ENCODE measurements around the gene CDKAL1. TPM values are rescaled to one million over a fixed set of nuclear protein-coding genes. Genes with fewer than 3 reads are reported as not detected.

Gene CDKAL1
- total RNA-seq, 1 experiment from 2014 or later, result 20.6 TPM

DNA sequence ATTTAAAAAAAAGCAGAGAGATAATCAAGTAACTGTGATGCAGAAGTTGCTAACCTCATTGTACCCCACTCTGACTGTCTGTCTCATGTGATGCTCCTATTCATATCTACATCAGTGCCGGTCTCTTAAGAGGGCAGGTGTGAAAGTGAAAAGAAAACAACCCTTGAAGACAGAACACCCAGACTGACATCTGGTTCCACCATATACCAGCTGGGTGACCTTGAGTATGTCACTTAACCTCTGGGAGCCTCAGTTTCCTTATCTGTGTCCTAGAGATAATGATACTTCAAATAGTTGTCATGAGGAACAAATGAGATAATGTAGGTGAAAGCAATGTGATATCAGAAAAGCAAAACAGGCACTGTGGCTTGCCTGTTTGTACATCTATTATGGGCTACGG lies 632.5 kb downstream of the CDKAL1 start (continued):
- TF ChIP-seq AFF4 (CRISPR knock-in tag; IDR thresholded peaks at IDR 0.05; ENCODE audit: borderline replicate concordance), result no peak
- no peak for TF ChIP-seq ETV6 (CRISPR knock-in tag; IDR thresholded peaks at IDR 0.05)

DNA sequence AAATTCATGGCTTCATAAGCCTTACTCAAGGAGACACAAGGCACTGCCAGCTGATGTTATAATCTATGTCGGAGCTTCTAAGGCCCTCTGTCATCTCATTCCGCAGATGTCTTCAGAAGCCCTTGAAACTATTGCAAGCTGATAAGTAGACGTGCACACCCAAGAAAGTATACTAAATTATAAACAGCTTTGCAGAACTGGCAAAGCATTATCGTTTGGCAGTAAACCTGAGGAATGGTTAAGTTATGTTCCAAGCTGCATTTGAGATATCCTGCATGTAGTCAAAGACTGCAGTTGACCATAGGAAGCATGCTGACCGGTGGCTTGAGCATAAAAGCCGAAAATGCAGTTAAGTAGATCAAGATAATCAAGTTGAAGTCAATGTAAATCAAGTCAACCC lies 633.5 kb downstream of the CDKAL1 start:
- Mint-ChIP-seq H3K9me3 (0 out of 2 replicates have a peak, but pooled peaks cover 2% of the 10 kb centered on the region), H3K27ac (no peak overlapping the region), H3K4me1 (peaks cover 5% of the 10 kb centered on the region; the same call in 1 of the 2 replicates), H3K36me3 (no peaks in the 10 kb centered on the region), H3K4me3 (no peak overlapping the region), H3K27me3 (ENCODE audit: low read depth) (no peaks in the 10 kb centered on the region)
- TF ChIP-seq TEAD4 (CRISPR knock-in tag; IDR thresholded peaks at IDR 0.05), result no peak
- no peak for TF ChIP-seq HMGXB4 (CRISPR knock-in tag; IDR thresholded peaks at IDR 0.05)
- TF ChIP-seq NR2C2 (CRISPR knock-in tag; IDR thresholded peaks at IDR 0.05), result no peak
- no peak for TF ChIP-seq NFYB (CRISPR knock-in tag; conservative IDR thresholded peaks at IDR 0.05; ENCODE audit: low read depth)
- TF ChIP-seq JAZF1 (CRISPR knock-in tag; IDR thresholded peaks at IDR 0.05), result no peak
- no peak for TF ChIP-seq ETV6 (CRISPR knock-in tag; IDR thresholded peaks at IDR 0.05)
- no peak for TF ChIP-seq STAT6 (CRISPR knock-in tag; conservative IDR thresholded peaks at IDR 0.05; ENCODE audit: low read depth)
- TF ChIP-seq NFATC4 (CRISPR knock-in tag; IDR thresholded peaks at IDR 0.05), result no peak
- ATAC-seq (no peak), DNase-seq (ENCODE audit: low spot score) (no peak)
- POLR2A ChIA-PET, result interaction anchor here (0.5 kb wide), 1 partner anchor 17 kb away, joined by 3 read pairs; no protein-coding TSS in a partner anchor
- CTCF ChIA-PET, result no interaction called here

DNA sequence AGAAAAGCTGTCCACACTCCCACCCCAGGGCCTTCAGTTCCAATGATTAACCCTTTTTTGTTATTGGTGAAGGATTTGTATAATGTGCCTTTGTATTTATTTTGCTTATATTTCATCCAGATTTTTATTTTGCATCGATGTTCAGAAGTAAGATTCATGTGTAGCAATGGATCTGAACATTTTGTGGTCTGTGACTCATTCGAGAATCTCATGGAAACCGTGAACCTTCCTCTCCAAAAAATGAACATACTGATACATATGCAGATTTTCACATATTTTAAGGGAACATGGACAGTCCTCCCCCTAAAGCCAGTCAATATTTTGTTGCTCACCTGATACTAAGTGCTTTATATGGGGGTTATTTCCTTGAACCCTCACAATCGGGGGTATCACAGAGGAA lies 637.5 kb downstream of the CDKAL1 start:
- ChIA-PET POLR2A (no interaction called here), CTCF (no interaction called here)
- no peak overlapping the region for H3K27ac Mint-ChIP-seq
- no peak for DNase-seq (ENCODE audit: low spot score)
- no peak for ATAC-seq
- H3K4me1 Mint-ChIP-seq, result peaks cover 13% of the 10 kb centered on the region
- no peaks in the 10 kb centered on the region for H3K36me3 Mint-ChIP-seq
- H3K9me3 Mint-ChIP-seq, result 0 out of 2 replicates have a peak, but pooled peaks cover 2% of the 10 kb centered on the region
- H3K4me3 Mint-ChIP-seq, result no peak overlapping the region
- H3K27me3 Mint-ChIP-seq (ENCODE audit: low read depth), result no peaks in the 10 kb centered on the region
- TF ChIP-seq TCF7 (CRISPR knock-in tag; IDR thresholded peaks at IDR 0.05; ENCODE audit: low read depth) (no peak), HMGXB4 (CRISPR knock-in tag; IDR thresholded peaks at IDR 0.05) (no peak), EMX1 (CRISPR knock-in tag; IDR thresholded peaks at IDR 0.05) (no peak), ZNF671 (CRISPR knock-in tag; IDR thresholded peaks at IDR 0.05) (no peak), USF2 (CRISPR knock-in tag; IDR thresholded peaks at IDR 0.05) (no peak), CREB1 (CRISPR knock-in tag; IDR thresholded peaks at IDR 0.05) (no peak), CBFB (CRISPR knock-in tag; IDR thresholded peaks at IDR 0.05; ENCODE audit: low read depth) (no peak), NR3C1 (CRISPR knock-in tag; conservative IDR thresholded peaks at IDR 0.05; ENCODE audit: low read depth) (no peak), SOX15 (CRISPR knock-in tag; IDR thresholded peaks at IDR 0.05) (no peak), CREM (CRISPR knock-in tag; IDR thresholded peaks at IDR 0.05) (no peak), ZNF512 (CRISPR knock-in tag; IDR thresholded peaks at IDR 0.05; ENCODE audit: borderline replicate concordance) (no peak)
- TF ChIP-seq, protein P1, sequence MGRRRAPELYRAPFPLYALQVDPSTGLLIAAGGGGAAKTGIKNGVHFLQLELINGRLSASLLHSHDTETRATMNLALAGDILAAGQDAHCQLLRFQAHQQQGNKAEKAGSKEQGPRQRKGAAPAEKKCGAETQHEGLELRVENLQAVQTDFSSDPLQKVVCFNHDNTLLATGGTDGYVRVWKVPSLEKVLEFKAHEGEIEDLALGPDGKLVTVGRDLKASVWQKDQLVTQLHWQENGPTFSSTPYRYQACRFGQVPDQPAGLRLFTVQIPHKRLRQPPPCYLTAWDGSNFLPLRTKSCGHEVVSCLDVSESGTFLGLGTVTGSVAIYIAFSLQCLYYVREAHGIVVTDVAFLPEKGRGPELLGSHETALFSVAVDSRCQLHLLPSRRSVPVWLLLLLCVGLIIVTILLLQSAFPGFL (CRISPR knock-in tag; IDR thresholded peaks at IDR 0.05; ENCODE audit: borderline replicate concordance), result no peak
